ENCODE results near the gene FGFBP2. TPM values are rescaled to one million over a fixed set of nuclear protein-coding genes. Genes with fewer than 3 reads are reported as not detected.

Gene FGFBP2
- total RNA-seq, 2 donors from 2014 or later = not detected

DNA sequence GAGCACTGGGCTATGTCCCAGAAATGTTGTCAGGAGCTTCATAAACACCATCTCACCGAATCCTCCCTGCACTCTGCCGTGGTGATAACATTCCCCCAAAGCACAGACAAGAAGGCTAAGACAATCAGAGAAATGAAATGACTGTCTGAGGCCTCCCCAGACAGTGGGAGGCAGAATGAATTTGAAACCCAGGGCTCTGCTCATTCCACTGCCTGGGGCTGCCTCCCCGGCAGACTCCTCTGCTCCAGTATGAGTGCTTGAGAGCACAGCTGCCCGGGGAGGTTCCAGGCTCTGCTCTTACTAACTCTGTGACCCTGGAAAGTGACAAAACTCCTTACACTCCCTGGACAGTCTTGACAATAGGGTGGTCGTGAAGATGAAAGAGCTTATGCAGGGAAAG is 34.1 kb downstream of the FGFBP2 start:
- Histone ChIP-seq H3K4me3 (ENCODE audit: low read length) (no peak overlapping the region), H3K27ac (ENCODE audit: low read depth, low read length) (no peak overlapping the region), H3K4me1 (ENCODE audit: control insufficient read depth, insufficient read depth, low read length) (no peaks in the 10 kb centered on the region), H3K9ac (ENCODE audit: extremely low read depth, low read length, poor library complexity, severe bottlenecking) (no peak overlapping the region), H3K36me3 (ENCODE audit: control insufficient read depth, insufficient read depth, low read length) (no peaks in the 10 kb centered on the region), H3K27me3 (ENCODE audit: control insufficient read depth, insufficient read depth, low read length, poor library complexity, severe bottlenecking) (no peaks in the 10 kb centered on the region), H3K9me3 (ENCODE audit: control insufficient read depth, low read length) (no peaks in the 10 kb centered on the region)
- Mint-ChIP-seq H3K27ac (no peak overlapping the region), H3K9me3 (no peaks in the 10 kb centered on the region), H3K27me3 (ENCODE audit: insufficient read depth) (no peaks in the 10 kb centered on the region), H3K4me1 (peaks cover 5% of the 10 kb centered on the region), H3K4me3 (no peak overlapping the region), H3K36me3 (ENCODE audit: low read depth) (no peaks in the 10 kb centered on the region)
- DNase-seq = no peak
- TF ChIP-seq, protein P1, sequence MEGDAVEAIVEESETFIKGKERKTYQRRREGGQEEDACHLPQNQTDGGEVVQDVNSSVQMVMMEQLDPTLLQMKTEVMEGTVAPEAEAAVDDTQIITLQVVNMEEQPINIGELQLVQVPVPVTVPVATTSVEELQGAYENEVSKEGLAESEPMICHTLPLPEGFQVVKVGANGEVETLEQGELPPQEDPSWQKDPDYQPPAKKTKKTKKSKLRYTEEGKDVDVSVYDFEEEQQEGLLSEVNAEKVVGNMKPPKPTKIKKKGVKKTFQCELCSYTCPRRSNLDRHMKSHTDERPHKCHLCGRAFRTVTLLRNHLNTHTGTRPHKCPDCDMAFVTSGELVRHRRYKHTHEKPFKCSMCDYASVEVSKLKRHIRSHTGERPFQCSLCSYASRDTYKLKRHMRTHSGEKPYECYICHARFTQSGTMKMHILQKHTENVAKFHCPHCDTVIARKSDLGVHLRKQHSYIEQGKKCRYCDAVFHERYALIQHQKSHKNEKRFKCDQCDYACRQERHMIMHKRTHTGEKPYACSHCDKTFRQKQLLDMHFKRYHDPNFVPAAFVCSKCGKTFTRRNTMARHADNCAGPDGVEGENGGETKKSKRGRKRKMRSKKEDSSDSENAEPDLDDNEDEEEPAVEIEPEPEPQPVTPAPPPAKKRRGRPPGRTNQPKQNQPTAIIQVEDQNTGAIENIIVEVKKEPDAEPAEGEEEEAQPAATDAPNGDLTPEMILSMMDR (conservative IDR thresholded peaks at IDR 0.05) = no peak
- 87 to 88% methylated on average over 2 to 5 of the region's 5 CpGs for WGBS, 2 experiments (ENCODE audit: insufficient coverage in 1 of 2, insufficient read length in 1 of 2)

DNA sequence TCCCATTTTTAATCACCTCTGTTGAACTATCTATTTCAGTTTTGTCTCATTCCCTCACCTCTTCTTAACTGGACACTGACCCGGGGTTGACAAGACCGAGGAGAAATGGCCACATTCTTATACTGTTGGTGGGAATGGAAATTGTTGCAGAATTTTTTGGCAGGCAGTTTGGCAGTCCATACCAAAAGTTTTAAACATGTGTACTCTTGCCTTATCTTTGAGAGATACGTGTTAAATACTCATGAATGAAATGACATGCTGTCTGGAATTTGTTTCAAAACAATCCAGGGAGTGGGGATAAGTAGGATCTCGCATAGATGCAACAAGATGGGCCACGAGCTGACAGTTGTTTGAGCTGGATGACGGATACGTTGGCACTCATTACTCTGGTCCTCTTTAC is 36.5 kb downstream of the FGFBP2 start:
- Histone ChIP-seq H3K9ac (ENCODE audit: extremely low read depth, low read length, poor library complexity, severe bottlenecking) (no peak overlapping the region), H3K4me1 (ENCODE audit: control insufficient read depth, insufficient read depth, low read length) (no peaks in the 10 kb centered on the region), H3K36me3 (ENCODE audit: control insufficient read depth, insufficient read depth, low read length) (no peaks in the 10 kb centered on the region), H3K4me3 (ENCODE audit: low read length) (no peak overlapping the region), H3K27ac (ENCODE audit: low read depth, low read length) (no peak overlapping the region), H3K27me3 (ENCODE audit: control insufficient read depth, insufficient read depth, low read length, poor library complexity, severe bottlenecking) (no peaks in the 10 kb centered on the region), H3K9me3 (ENCODE audit: control insufficient read depth, low read length) (no peaks in the 10 kb centered on the region)
- DNase-seq = no peak
- 88 to 89% methylated on average over 5 to 7 of the region's 7 CpGs for WGBS, 2 experiments (ENCODE audit: insufficient coverage in 1 of 2, insufficient read length in 1 of 2)
- TF ChIP-seq, protein P1 (conservative IDR thresholded peaks at IDR 0.05) = no peak
- Mint-ChIP-seq H3K4me3 (no peak overlapping the region), H3K27ac (no peak overlapping the region), H3K27me3 (ENCODE audit: insufficient read depth) (peaks cover 3% of the 10 kb centered on the region), H3K9me3 (no peaks in the 10 kb centered on the region), H3K36me3 (ENCODE audit: low read depth) (no peaks in the 10 kb centered on the region), H3K4me1 (peaks cover 5% of the 10 kb centered on the region)

DNA sequence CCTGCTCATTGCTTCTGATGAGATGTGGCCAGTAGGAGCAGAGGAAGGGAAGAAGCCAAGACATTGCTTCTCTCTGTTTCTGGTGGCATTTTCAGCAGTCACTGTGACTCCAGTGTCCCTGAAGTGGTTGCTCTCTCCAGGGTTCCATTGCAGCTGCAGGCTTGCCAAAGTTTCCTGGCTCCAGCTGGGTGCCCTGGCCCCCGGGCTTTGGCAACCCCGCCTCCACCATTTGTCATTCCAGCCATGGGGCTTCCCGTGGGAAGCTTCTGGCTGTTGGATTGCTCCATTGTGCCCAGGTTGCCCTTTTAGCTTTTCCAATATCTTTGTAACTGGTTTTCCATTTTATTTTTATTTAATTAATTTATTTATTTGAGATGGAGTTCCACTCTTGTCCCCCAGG is 37.1 kb downstream of the FGFBP2 start:
- Histone ChIP-seq H3K4me1 (ENCODE audit: control insufficient read depth, insufficient read depth, low read length) (no peaks in the 10 kb centered on the region), H3K36me3 (ENCODE audit: control insufficient read depth, insufficient read depth, low read length) (no peaks in the 10 kb centered on the region), H3K4me3 (ENCODE audit: low read length) (no peak overlapping the region), H3K27ac (ENCODE audit: low read depth, low read length) (no peak overlapping the region), H3K27me3 (ENCODE audit: control insufficient read depth, insufficient read depth, low read length, poor library complexity, severe bottlenecking) (no peaks in the 10 kb centered on the region), H3K9me3 (ENCODE audit: control insufficient read depth, low read length) (no peaks in the 10 kb centered on the region), H3K9ac (ENCODE audit: extremely low read depth, low read length, poor library complexity, severe bottlenecking) (no peak overlapping the region)
- H3K27me3 Mint-ChIP-seq (ENCODE audit: insufficient read depth) = peaks cover 3% of the 10 kb centered on the region
- no peak overlapping the region for H3K4me3 Mint-ChIP-seq
- peaks cover 5% of the 10 kb centered on the region for H3K4me1 Mint-ChIP-seq
- DNase-seq = no peak
- H3K27ac Mint-ChIP-seq = no peak overlapping the region
- 83% methylated on average over 3 of the region's 3 CpGs; no CpG with 5 or more reads in 1 of the 2 experiments for WGBS, 2 experiments (ENCODE audit: insufficient coverage in 1 of 2, insufficient read length in 1 of 2)
- TF ChIP-seq, protein P1 (conservative IDR thresholded peaks at IDR 0.05) = no peak
- no peaks in the 10 kb centered on the region for H3K36me3 Mint-ChIP-seq (ENCODE audit: low read depth)
- H3K9me3 Mint-ChIP-seq = no peaks in the 10 kb centered on the region
